K562 (cell line): Measurements from ENCODE around the gene ZSWIM4. TPM values are rescaled to one million over a fixed set of nuclear protein-coding genes. Genes with fewer than 3 reads are reported as not detected.

ENCODE experiments used
- NCOA4 ChIP-seq: fragments of 450-650 bp; IDR thresholded peaks from 2 replicates; pipeline ENCODE4 v1.6.1; 2018; ENCODE audit warnings: mild to moderate bottlenecking; ENCODE audit not compliant: partially characterized antibody
- NR1H2 ChIP-seq: sonication (generic); formaldehyde crosslinking; IDR thresholded peaks from 2 replicates; pipeline ENCODE4 v1.4.0; 2020; ENCODE audit warnings: mild to moderate bottlenecking, missing genetic modification reagents
- NR2C1 ChIP-seq, 2 experiments: fragments of 450-650 bp; IDR thresholded peaks; 2 replicates each; pipeline ENCODE4 v1.6.1; 2017; ENCODE audit warnings: mild to moderate bottlenecking in 2 of 2, antibody characterized with exemption in 1 of 2, inconsistent platforms in 1 of 2, missing compliant biosample characterization in 1 of 2, missing genetic modification characterization in 1 of 2
- PHF8 ChIP-seq: fragments of 200-600 bp; sonication (generic); IDR thresholded peaks from 2 replicates; pipeline ENCODE4 v1.6.1; 2012; ENCODE audit warnings: mixed run types, mild to moderate bottlenecking, inconsistent platforms, low read length, moderate library complexity, borderline replicate concordance
- PHTF2 ChIP-seq: fragments of 250-450 bp; sonication (Bioruptor Pico); IDR thresholded peaks from 2 replicates; pipeline ENCODE4 v1.5.0; 2021; ENCODE audit warnings: mild to moderate bottlenecking
- POLR2G ChIP-seq: fragments of 200-400 bp; formaldehyde crosslinking; IDR thresholded peaks from 2 replicates; pipeline ENCODE4 v1.6.1; 2017; ENCODE audit warnings: low read depth, mild to moderate bottlenecking, antibody characterized with exemption, low read length, moderate library complexity
- PURB ChIP-seq: sonication (generic); formaldehyde crosslinking; IDR thresholded peaks from 2 replicates; pipeline ENCODE4 v1.9.0; 2021; ENCODE audit warnings: low read depth, mild to moderate bottlenecking, missing genetic modification reagents
- RCOR1 ChIP-seq, 2 experiments: IDR thresholded peaks; 2 replicates each; pipeline ENCODE4 v1.6.1; 2012; ENCODE audit warnings: low read depth in 2 of 2, low read length in 2 of 2, borderline replicate concordance in 1 of 2, improper control_type of control experiment in 1 of 2
- SMARCA4 ChIP-seq: fragments of 450-650 bp; IDR thresholded peaks from 2 replicates; pipeline ENCODE4 v1.6.1; 2016
- TARDBP ChIP-seq: fragments of 450-650 bp; IDR thresholded peaks from 2 replicates; pipeline ENCODE4 v1.6.1; 2016
- THAP12 ChIP-seq: fragments of 250-450 bp; sonication (Bioruptor Pico); IDR thresholded peaks from 2 replicates; pipeline ENCODE4 v1.9.0; 2021; ENCODE audit warnings: mild to moderate bottlenecking, inconsistent platforms
- YY1 ChIP-seq, 3 experiments: IDR thresholded peaks; 2 replicates each; pipeline ENCODE4 v1.6.1; 2011; ENCODE audit warnings: low read length in 2 of 3, mild to moderate bottlenecking in 2 of 3, moderate library complexity in 2 of 3, borderline replicate concordance in 1 of 3, control low read depth in 1 of 3, low read depth in 1 of 3; ENCODE audit not compliant: insufficient read depth in 3 of 3, insufficient replicate concordance in 2 of 3, control insufficient read depth in 1 of 3, insufficient read length in 1 of 3; ENCODE audit errors: extremely low read depth in 1 of 3
- ZC3H8 ChIP-seq: fragments of 450-650 bp; IDR thresholded peaks from 2 replicates; pipeline ENCODE4 v1.6.1; 2017
- polyA plus RNA-seq, 8 experiments: library from polyadenylated mRNA; depleted of rRNA in 4 of 8; stranded (reverse) in 5 of 8; unstranded in 3 of 8; fragments of >200 nt; fragmentation: Nextera tagmentation in 2 of 8; fragmentation: Illumina TruSeq in 1 of 8; extraction: Ambion mirVana in 2 of 8; extraction: Trizol in 1 of 8; gene quantifications; 2 replicates each; pipeline versions ENCODE4 v1.2.1 to v1.2.3, GENCODE V29; 2011 to 2014; ENCODE audit warnings: inconsistent platforms in 1 of 8, missing spikeins in 1 of 8
- total RNA-seq, 7 experiments: library from RNA; depleted of rRNA in 6 of 7; stranded (reverse); fragments of >200 nt in 6 of 7; fragmentation: Illumina TruSeq in 2 of 7; extraction: Trizol in 2 of 7; gene quantifications; 2 replicates each; pipeline versions ENCODE4 v1.2.1 to v1.2.3, GENCODE V29; 2011 to 2021; ENCODE audit warnings: low replicate concordance in 1 of 7

Gene ZSWIM4
- total and polyA plus RNA-seq, 9 of the 15 experiments (the other 6 are each of a cell fraction or from before 2014, with no cell fraction given) = 0.25 to 3.7 (median 0.79) TPM; not detected in 2

GRCh38 chr19:13817615-13818371 lies 22.6 kb downstream of the ZSWIM4 start (continued):
- no peak for TF ChIP-seq ZC3H8
- no peak for TF ChIP-seq SMARCA4
- no peak for TF ChIP-seq NCOA4
- TF ChIP-seq NR2C1 (IDR thresholded peaks at IDR 0.05) = no peak
- no peak for TF ChIP-seq NR2C1 (tag; IDR thresholded peaks at IDR 0.05)
- TF ChIP-seq PURB (CRISPR knock-in tag) = no peak
- TF ChIP-seq RCOR1 (IDR thresholded peaks at IDR 0.05; ENCODE audit: borderline replicate concordance in 1 of 2, low read depth in 2 of 2, low read length in 2 of 2) = no peak
- TF ChIP-seq PHTF2 = no peak
- TF ChIP-seq THAP12 = peak; percentile 51; the same call in 1 of the 2 replicates
- TF ChIP-seq YY1 (IDR thresholded peaks at IDR 0.05; ENCODE audit: borderline replicate concordance in 1 of 3, control insufficient read depth in 1 of 3, extremely low read depth in 1 of 3, insufficient read depth in 3 of 3, insufficient read length in 1 of 3, insufficient replicate concordance in 2 of 3, low read depth in 1 of 3, low read length in 2 of 3) = peak in 1 of 3 experiments; percentile 15
- no peak for TF ChIP-seq NR1H2 (CRISPR knock-in tag)
- peak; percentile 56; the same call in 1 of the 2 replicates for TF ChIP-seq PHF8
- peak; percentile 62 for TF ChIP-seq POLR2G
- TF ChIP-seq TARDBP = no peak
